ENCODE data around the gene CDK11A. TPM values are rescaled to one million over a fixed set of nuclear protein-coding genes. Genes with fewer than 3 reads are reported as not detected.

The CDK11A gene
- total RNA-seq, 1 donor from 2014 or later: 47.9 TPM

DNA sequence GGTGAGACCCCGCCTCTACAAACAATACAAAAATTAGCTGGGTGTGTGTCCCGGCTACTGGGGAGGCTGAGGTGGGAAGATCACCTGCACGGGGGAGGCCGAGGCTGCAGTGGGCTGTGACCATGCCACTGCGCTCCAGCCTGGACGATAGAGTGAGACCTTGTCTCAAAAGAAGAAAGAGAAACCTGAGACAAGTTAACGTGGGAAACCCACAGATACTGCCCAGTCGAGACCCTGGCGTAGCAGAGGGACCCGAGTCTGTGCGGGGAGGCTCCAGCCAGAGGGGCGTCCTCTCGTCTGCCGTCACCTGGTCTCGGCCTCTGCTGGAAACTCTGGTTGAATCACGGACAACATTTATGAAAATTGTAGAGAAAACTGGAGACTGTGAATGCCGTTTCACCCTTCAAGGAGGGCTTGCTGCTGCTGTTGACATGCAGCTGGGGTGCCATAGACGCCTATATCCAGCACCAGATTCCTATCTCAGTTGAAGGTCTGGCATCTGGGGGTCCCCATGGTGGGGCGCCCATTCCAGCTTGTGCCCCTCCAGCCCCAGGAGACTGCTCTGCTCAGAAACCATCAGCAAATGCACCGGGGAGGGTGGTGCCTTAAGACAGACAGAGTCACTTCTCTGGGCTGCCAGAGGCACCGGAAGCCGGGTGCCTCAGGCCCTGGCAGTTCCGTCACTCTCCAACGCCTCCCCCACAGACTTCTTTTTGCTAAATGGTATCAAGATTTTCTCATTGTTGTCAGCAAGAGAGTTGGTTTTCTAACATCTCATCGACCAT lies 51.8 kb downstream of the CDK11A start:
- no peaks in the 10 kb centered on the region for H3K9me3 Mint-ChIP-seq
- no peak overlapping the region for H3K4me3 Mint-ChIP-seq
- H3K4me1 Mint-ChIP-seq: no peaks in the 10 kb centered on the region
- H3K27ac Mint-ChIP-seq: no peak overlapping the region
- TF ChIP-seq CTCF (IDR thresholded peaks at IDR 0.05; ENCODE audit: unreplicated experiment): no peak
- DNase-seq (ENCODE audit: low spot score in 2 of 2, unreplicated experiment in 2 of 2): no peak
- H3K27me3 Mint-ChIP-seq (ENCODE audit: low read depth): no peaks in the 10 kb centered on the region
- peaks cover 9% of the 10 kb centered on the region for H3K36me3 Mint-ChIP-seq

DNA sequence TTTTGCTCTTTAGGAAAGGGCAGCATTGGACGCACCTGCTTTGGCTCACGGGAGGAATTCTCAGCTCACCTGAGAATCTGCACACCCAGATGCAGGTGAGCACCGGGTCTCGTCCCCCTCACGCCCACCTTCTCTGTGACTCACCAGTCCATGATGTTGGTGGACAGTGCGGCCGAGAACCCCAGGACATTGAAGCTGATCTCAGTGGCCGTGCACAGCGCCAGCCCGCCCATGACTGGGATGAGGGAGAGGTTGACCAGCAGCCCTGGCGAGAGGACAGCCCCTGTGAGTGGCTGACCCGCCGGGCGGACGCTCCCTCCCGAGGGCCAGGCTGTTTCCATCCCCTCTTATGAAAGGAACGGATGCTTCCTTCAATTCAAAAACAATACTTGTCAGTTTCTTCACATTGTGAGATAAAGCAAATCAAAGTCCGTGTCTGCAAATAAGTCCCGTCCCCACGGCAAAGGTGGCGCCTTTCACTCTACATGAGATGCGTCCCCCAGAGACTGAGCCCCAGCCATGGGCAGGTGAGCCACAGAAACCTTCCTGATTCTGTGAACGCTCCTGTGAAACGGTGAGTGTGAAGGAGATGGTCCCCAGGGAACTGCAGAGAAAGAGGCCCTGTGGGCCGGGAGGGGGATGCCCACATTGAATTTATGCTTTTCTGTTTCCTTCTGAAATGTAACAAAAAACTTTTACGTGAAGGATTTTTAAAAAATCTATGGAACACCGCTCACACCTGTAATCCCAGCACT lies 52.6 kb downstream of the CDK11A start:
- H3K4me3 Mint-ChIP-seq: no peak overlapping the region
- H3K36me3 Mint-ChIP-seq: peaks cover 10% of the 10 kb centered on the region
- no peak for DNase-seq (ENCODE audit: low spot score in 2 of 2, unreplicated experiment in 2 of 2)
- no peak overlapping the region for H3K27ac Mint-ChIP-seq
- H3K9me3 Mint-ChIP-seq: no peaks in the 10 kb centered on the region
- no peaks in the 10 kb centered on the region for H3K4me1 Mint-ChIP-seq
- no peaks in the 10 kb centered on the region for H3K27me3 Mint-ChIP-seq (ENCODE audit: low read depth)
- no peak for TF ChIP-seq CTCF (IDR thresholded peaks at IDR 0.05; ENCODE audit: unreplicated experiment)

- Mint-ChIP-seq H3K9me3 (no peaks in the 10 kb centered on the region), H3K4me3 (no peak overlapping the region), H3K27ac (no peak overlapping the region), H3K36me3 (peaks cover 10% of the 10 kb centered on the region), H3K4me1 (no peaks in the 10 kb centered on the region), H3K27me3 (ENCODE audit: low read depth) (no peaks in the 10 kb centered on the region)
- no peak for TF ChIP-seq CTCF (IDR thresholded peaks at IDR 0.05; ENCODE audit: unreplicated experiment)
- no peak for DNase-seq (ENCODE audit: low spot score in 2 of 2, unreplicated experiment in 2 of 2)
These were observed 53.3 kb downstream of the CDK11A start for GRCh38 chr1:1670866-1671265.

GRCh38 chr1:1669468-1670440 lies 54.4 kb downstream of the CDK11A start:
- H3K36me3 Mint-ChIP-seq: peaks cover 10% of the 10 kb centered on the region
- no peak for TF ChIP-seq CTCF (IDR thresholded peaks at IDR 0.05; ENCODE audit: unreplicated experiment)
- H3K4me1 Mint-ChIP-seq: no peaks in the 10 kb centered on the region
- no peak overlapping the region for H3K4me3 Mint-ChIP-seq
- no peak for DNase-seq (ENCODE audit: low spot score in 2 of 2, unreplicated experiment in 2 of 2)
- no peaks in the 10 kb centered on the region for H3K9me3 Mint-ChIP-seq
- H3K27me3 Mint-ChIP-seq (ENCODE audit: low read depth): no peaks in the 10 kb centered on the region
- H3K27ac Mint-ChIP-seq: no peak overlapping the region

GRCh38 chr1:1666526-1666925 lies 57.6 kb downstream of the CDK11A start:
- Mint-ChIP-seq H3K27ac (no peak overlapping the region), H3K27me3 (ENCODE audit: low read depth) (no peaks in the 10 kb centered on the region), H3K36me3 (peaks cover 7% of the 10 kb centered on the region), H3K4me3 (no peak overlapping the region), H3K4me1 (no peaks in the 10 kb centered on the region), H3K9me3 (no peaks in the 10 kb centered on the region)
- DNase-seq (ENCODE audit: low spot score in 2 of 2, unreplicated experiment in 2 of 2): no peak
- TF ChIP-seq CTCF (IDR thresholded peaks at IDR 0.05; ENCODE audit: unreplicated experiment): no peak

Data from mesothelial cell of epicardium (in vitro differentiated cells).